HG03095 (cell line): Measurements from ENCODE around the gene EGFR.

Source experiments
- ATAC-seq: cut with Tn5 transposase; IDR thresholded peaks from one replicate; pipeline ENCODE4 v1.9.1; 2021; ENCODE audit warnings: moderate library complexity; ENCODE audit not compliant: unreplicated experiment

Gene EGFR

DNA sequence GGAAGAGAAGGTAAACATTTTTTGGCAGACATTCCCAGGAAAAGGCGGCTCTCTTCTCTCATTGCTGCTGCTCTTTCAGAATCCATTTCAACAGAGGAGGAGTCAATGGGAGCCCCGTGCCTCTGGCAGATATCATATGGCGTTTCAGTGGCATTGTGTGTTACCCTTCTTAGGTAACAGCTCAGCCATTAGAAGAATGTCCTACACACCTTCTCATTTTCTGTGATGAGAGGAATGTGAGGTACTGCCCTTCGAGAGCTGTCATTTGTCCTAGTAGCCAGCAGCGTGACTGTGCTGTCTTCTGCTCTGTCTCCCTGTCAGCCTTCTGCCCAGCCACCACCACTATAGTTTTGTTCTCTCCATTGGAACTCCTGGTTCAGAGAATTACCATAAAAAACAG lies 102.4 kb downstream of the EGFR start:
- ATAC-seq = no peak

- ATAC-seq = no peak
These were observed 103.4 kb downstream of the EGFR start for GRCh38 chr7:55122263-55122662.

DNA sequence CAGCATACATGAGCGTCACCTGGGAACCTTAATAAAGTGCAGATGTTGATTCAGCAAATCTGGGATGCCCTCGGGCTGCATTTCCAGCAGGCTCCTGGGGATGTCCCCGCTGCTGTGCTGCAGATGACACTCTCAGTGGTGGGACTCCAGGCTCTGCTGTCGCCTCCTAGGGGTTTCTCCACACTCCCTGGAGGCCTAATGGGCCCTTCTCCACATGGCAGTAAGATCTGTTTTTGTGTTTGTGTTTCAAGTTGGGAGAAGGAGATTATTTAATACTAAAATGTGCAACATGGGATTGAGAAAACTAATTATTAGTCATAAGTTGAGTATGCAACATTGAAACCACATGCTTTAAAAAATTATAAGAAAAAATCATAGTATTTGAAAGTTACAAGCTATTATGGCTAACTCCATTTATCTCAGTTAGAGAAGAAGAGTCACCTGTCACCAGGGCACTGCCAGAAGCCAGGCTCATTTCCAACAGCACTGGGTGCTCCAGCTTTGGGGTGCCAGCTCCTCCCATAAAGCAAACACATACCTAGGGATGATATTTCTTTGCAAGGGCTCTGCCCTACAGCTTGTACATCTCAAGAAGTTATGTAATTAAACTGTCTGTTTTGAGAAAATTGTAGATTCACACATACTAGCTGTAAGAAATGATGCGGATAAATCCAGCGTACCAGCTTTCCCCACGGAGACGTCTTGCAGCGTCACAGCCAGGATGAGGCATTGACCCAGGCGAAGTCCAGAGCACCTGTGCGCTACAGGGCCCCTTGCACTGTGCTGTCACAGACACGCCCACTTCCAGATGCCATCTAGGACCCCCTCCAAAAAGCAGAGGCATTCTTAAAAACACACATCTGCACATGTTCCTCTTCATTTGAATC lies 106.4 kb downstream of the EGFR start:
- ATAC-seq = no peak

DNA sequence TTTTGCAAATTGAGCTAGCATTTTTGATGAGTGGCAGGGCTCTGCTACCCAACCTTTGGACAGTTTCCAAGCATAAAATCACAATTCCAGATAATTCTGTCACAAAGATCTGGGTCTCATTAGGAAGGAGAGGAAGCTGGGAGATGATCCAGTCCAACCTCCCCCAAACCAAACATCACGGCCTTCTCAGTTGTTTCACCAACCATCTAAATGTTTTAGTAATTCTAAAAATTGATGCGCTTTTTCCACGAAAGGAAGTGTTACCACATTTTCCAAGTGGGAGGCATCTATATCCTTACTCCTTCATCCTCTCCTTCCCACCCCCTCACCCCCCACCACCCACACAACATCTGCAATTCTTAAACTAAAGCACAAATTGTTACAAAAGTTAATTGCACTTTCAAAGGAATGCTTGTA lies 108.3 kb downstream of the EGFR start:
- no peak for ATAC-seq

- ATAC-seq = no peak
These were observed 108.8 kb downstream of the EGFR start for GRCh38 chr7:55127622-55128081.

DNA sequence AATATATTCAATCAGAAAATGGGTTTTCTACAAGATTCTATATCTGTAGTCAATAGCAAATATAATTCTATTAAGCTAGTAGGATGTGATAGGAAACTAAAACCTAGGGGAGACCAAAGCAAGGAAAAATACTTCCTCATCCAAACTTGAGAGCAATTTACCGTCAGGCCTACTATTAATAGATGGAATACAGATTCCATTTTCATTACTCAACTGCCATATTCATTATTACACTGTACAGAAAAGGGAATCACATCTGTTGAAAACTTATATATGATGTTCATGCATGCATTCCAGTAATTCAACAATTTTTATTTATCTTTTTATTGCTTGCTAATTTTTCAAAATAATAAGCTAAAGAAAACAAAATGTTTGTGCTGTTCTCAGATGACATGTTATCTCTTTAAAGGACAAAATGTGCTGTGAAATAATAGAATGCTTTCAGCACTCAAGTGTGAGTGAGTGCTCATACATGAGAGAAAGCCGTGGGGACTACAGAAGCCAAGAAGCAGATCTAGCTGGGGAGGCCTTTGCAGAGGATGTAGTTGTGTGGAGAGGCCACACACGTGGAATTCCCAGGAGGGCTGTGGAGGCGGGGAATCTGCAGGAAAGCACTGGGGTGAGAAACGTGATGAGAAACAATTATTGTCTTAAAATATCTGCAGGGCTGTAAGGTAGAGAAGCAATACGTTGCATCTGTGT lies 110.0 kb downstream of the EGFR start:
- ATAC-seq = no peak

DNA sequence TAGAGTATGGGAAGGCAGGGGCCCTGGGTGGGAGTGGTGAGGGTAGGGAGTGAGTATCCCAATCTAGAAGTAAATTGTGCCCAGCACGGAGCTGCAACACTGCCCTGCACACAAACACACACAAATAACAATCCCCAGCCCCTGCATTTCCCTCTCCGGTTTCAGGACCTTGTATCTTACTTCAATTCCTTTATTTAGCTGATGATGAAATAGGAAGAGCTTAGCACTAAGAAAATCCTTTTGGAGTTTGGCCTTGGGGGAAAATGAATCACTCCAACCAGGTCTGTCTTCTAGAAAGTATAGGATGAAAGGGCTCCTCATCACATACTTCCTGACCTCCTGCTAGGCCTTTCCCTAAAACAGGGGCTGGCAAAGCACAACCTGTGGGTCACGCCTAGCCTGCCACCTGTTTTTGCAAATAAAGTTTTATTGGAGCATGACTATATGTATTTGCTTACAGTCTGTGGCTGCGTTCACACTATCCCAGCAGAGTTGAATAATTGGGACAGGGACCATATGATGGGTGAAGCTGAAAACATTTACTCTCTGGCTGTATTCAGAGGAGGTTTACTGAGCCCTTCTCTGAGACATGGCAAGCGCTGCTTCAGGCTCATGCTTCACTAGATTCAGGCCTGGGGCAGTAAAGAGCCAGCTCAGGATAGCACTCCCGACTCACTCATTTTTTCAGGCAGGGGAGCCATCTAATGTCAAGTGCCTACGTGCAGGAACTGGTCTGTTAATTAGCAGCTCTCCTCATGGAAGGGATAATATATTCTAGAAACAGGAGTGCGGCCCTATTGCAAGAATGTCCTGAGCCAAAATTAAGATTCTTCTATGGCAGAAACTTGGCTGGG lies 111.0 kb downstream of the EGFR start:
- no peak for ATAC-seq

GRCh38 chr7:55130395-55131141 lies 111.8 kb downstream of the EGFR start:
- no peak for ATAC-seq

DNA sequence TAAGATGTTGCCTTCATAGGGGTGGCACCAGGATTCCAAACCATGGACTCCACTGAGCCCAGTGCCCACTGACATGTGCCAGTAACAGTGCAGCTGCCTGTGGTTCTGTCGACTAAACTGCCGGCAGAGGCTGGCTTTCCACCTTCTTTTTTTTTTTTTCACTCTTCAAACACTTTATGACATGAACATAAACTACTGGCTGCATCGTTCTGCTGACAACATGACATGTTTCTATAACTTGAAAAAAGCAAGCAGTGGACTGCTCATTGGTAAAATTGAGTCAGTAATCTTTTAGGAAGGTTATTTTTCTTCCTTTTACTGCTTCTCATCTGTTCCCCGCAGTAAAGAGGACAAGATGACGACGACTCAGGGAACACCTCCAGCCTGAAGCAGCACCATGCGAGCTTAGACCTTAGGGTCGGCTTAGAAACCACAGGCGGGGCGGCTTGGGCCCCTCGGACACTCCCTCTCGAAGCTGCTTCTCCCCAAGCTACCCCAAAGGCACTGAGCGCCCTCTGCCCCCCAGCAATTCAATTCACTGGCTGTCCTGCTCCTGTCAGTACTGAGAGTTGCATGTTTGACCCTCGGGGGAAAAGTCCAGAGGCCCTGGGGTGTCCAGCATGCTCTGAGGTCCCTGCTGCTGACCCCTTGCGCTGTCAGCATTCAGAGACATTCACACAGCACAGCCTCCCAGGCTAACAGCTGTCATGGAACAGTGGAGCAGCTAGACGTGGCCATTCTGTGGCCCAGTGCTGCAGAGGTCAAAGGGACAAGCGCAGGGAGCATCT lies 112.5 kb downstream of the EGFR start:
- ATAC-seq = no peak

GRCh38 chr7:55132550-55132889 lies 113.7 kb downstream of the EGFR start:
- no peak for ATAC-seq

- ATAC-seq = no peak
These were observed 114.2 kb downstream of the EGFR start for GRCh38 chr7:55132890-55133551.

GRCh38 chr7:55133630-55134358 lies 115.0 kb downstream of the EGFR start:
- no peak for ATAC-seq

DNA sequence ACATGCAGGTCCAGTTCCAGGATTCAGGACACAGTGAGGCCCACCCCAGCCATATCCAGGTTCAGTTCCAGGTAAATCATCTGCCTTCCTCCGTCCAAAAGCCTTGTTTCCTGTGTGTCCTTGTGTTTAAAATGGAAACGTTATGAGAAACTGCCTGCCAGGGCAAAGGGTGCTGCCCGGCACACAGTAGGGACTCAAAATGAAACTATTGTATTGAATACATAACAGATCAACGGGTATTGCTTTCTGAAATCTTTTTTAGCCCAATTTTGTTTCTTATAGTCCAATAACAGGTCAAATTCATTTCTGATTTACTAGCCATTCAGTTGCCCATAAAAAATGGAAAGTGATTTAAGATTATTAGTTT lies 115.5 kb downstream of the EGFR start:
- ATAC-seq = no peak

- ATAC-seq = no peak
These were observed 116.0 kb downstream of the EGFR start for GRCh38 chr7:55134786-55135185.

- ATAC-seq = no peak
These were observed 116.6 kb downstream of the EGFR start for GRCh38 chr7:55135462-55135861.

- ATAC-seq = no peak
These were observed 119.8 kb downstream of the EGFR start for GRCh38 chr7:55138663-55139062.

DNA sequence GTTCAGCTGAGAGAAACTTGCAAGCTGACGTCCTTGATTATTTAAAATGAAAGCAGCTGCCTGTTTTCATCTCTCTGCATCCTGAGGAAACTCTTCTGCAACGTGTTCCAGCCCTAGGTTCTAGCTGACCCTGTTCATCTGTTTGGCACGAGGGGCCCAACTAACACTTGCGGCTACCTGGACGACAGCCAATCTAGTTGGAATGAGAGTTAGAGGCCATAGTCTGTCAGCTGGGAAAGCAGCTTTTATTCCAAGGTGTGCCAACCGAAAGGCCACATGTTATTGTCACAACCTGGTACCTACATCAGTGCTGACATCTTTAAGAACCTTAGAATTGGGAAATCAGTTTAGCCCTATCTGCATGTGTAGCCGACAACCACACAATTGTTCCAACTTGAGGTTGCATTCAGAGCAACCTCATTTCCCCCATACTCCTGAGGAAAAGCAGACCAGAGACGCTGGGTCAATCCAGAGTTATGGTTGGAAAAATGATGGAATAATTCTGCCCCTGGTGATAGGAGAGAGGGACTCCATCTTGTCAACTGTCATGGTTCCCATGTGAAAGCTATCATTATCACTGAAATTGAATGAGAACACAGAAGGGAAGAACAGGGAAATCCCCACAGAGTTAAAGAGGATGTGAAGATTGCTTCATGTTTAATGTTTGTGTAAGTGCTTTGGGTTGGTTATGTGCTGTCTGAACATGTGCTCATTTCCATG lies 121.6 kb downstream of the EGFR start:
- ATAC-seq = peak; percentile 97

DNA sequence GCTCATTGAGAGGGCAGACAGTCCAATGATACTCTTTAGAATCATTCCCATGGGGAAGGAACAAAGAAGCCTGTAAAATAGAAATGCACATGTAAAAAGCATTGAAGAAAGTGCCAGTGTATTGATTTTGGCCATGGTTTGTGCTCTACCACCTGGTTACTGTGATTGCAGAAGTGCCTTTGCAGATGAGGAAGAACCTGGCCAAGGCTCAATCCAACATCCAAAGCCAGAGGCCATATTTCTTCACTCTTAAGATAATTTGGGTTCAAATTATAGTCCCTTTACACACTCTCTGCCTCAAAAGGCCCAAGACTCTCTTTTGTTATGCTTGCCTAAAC lies 122.1 kb downstream of the EGFR start:
- ATAC-seq = peak; percentile 39
